ENCODE results near the gene C1QTNF5.

DNA sequence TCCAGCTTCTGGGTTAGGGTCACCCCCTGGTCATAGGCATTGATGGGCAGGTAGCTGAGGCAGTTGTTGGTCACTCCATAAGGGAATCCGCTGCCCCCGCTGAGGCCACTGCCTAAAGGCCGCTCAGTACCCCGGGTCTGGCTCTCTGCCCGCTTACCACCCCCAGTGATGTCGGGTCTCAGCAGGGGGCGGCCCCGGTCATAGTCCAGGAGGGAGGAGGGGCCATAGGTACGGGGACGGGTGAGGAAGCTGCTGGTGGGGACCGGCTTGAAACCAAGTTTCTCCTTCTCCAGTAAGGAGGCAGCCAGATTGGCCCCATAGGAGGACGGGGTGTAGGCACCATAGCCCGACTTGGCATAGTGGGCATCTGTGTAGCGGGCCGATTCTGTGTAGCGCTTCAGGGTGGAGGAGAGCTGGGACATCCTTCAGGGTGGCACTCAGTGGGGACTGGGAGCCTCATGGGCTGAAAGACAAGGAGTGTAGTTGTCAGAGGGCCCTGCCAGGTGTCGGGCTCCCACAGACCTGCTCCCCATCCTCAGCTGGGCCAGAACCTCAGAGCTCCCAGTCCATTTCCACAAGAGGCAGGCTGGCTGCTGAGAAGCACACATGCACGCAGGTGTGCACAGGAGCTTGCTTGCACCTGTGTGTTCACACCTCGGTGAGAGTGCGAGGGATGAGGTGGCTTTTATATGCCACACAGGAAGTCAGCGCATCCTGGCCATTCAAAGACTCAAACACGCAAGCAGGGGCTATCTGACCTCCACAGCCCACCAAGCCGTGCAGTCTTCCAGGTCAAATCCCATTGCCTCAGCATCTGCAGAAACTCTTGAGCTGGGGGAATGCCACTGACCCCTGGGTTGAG lies 32.6 kb upstream of the C1QTNF5 start:
- TF ChIP-seq, protein P1, sequence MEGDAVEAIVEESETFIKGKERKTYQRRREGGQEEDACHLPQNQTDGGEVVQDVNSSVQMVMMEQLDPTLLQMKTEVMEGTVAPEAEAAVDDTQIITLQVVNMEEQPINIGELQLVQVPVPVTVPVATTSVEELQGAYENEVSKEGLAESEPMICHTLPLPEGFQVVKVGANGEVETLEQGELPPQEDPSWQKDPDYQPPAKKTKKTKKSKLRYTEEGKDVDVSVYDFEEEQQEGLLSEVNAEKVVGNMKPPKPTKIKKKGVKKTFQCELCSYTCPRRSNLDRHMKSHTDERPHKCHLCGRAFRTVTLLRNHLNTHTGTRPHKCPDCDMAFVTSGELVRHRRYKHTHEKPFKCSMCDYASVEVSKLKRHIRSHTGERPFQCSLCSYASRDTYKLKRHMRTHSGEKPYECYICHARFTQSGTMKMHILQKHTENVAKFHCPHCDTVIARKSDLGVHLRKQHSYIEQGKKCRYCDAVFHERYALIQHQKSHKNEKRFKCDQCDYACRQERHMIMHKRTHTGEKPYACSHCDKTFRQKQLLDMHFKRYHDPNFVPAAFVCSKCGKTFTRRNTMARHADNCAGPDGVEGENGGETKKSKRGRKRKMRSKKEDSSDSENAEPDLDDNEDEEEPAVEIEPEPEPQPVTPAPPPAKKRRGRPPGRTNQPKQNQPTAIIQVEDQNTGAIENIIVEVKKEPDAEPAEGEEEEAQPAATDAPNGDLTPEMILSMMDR (IDR thresholded peaks at IDR 0.05), result no peak
- TF ChIP-seq POLR2AphosphoS5 (IDR thresholded peaks at IDR 0.05; ENCODE audit: low read depth, low read length) (no peak), SIN3A (IDR thresholded peaks at IDR 0.05; ENCODE audit: borderline replicate concordance, insufficient read depth, low read depth, low read length) (no peak), TCF7L2 (IDR thresholded peaks at IDR 0.05; ENCODE audit: low read depth, low read length) (no peak)
- TF ChIP-seq, protein P2, sequence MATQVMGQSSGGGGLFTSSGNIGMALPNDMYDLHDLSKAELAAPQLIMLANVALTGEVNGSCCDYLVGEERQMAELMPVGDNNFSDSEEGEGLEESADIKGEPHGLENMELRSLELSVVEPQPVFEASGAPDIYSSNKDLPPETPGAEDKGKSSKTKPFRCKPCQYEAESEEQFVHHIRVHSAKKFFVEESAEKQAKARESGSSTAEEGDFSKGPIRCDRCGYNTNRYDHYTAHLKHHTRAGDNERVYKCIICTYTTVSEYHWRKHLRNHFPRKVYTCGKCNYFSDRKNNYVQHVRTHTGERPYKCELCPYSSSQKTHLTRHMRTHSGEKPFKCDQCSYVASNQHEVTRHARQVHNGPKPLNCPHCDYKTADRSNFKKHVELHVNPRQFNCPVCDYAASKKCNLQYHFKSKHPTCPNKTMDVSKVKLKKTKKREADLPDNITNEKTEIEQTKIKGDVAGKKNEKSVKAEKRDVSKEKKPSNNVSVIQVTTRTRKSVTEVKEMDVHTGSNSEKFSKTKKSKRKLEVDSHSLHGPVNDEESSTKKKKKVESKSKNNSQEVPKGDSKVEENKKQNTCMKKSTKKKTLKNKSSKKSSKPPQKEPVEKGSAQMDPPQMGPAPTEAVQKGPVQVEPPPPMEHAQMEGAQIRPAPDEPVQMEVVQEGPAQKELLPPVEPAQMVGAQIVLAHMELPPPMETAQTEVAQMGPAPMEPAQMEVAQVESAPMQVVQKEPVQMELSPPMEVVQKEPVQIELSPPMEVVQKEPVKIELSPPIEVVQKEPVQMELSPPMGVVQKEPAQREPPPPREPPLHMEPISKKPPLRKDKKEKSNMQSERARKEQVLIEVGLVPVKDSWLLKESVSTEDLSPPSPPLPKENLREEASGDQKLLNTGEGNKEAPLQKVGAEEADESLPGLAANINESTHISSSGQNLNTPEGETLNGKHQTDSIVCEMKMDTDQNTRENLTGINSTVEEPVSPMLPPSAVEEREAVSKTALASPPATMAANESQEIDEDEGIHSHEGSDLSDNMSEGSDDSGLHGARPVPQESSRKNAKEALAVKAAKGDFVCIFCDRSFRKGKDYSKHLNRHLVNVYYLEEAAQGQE (IDR thresholded peaks at IDR 0.05; ENCODE audit: insufficient read depth in 1 of 2, low read depth in 2 of 2, low read length in 1 of 2), result no peak
